AML-193 (cell line): ENCODE measurements around the gene B4GALT5.
"Not testable (repeated sequence)": the region's sequence is repeated elsewhere in the genome, so short reads cannot be mapped to it uniquely, and the experiment has no call there.

Source experiments
- DNase-seq, 2 experiments: peaks; one replicate each; lab custom pipeline; 2025; lab: John Stamatoyannopoulos, UW

B4GALT5 gene

GRCh38 chr20:49679634-49680033 lies 34.0 kb downstream of the B4GALT5 start:
- DNase-seq: no peak

GRCh38 chr20:49677777-49678758 lies 35.6 kb downstream of the B4GALT5 start:
- DNase-seq: no peak

- peak; percentile 36 to 58 for DNase-seq
These were observed 36.9 kb downstream of the B4GALT5 start for GRCh38 chr20:49676581-49677291.

DNA sequence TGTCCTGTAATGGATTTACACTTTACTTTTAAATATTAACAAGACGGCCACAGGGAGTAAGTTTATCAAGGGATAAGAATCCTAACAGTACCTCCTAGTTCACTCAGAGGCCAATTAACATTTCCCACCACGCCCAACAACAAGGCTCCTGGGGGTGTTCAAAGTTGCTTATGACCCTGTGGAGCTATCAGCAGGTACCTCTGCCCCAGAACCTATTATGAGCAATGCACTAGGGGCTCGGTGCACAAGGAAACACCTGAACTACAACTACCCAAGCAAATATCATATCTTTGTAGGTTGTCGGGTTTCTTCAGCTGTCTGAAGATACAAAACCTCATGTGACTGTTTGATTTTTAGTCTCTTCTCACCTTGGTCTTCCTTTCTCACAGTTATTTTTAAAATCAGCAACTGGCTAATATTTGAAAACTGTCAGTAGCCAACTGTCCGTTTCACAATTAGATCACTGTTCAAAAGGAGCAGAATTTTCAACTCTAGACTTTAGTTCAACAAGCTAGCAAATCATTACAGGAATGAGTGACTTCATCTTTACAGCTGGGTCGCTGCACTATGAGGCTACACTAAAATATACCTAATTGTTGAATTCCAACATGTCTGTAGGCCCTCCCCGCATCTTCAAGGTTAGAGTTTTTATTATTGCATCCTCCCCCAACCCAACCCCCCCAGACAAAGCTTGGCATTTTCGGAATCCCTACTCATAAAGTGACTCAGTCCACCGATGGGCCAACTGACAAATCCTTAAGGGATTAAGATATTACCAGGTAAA lies 38.1 kb downstream of the B4GALT5 start:
- no peak for DNase-seq

DNA sequence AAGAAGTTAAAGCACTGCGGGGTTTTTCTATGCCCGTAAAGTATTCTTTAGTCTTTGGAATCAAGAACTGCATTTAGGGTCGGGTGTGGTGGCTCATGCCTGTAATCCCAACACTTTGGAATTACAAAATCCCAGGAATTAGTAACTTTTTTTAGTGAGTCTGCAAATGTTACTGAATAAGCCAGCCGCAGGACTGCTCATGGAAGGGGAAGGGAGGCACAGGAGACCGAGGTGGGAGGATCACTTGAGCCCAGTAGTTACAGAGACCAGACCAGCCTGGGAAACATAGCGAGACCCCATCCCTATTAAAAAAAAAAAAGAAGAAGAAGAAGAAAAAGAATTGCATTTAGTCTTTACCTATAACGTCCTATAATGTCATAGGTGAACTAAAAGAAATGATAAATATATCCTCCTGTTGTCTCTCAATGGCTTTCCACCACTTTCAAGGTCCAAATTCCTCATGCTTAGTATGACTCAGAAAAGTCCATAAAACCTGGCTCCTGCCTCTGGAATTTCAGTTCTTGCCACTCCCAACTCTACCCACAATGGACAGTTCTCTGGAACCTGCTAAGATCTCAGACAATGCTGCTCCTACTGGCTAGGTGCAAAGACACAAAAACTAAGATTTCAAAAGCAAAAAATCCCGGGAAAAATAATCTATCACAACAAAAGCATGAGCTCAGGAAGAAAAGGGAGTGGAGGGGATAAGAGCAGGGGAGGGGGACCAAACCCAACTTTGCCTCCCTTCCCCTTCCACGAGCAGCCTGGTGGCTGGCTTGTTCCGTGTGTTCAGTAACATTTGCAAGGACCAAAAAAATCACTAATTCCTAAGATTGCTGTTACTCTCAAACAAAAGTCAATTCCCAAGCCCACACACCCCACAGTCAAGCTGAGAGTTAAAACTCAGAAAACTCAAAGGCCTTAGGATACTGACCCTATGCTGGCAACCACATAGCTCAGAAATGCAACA lies 39.0 kb downstream of the B4GALT5 start:
- no peak for DNase-seq

DNA sequence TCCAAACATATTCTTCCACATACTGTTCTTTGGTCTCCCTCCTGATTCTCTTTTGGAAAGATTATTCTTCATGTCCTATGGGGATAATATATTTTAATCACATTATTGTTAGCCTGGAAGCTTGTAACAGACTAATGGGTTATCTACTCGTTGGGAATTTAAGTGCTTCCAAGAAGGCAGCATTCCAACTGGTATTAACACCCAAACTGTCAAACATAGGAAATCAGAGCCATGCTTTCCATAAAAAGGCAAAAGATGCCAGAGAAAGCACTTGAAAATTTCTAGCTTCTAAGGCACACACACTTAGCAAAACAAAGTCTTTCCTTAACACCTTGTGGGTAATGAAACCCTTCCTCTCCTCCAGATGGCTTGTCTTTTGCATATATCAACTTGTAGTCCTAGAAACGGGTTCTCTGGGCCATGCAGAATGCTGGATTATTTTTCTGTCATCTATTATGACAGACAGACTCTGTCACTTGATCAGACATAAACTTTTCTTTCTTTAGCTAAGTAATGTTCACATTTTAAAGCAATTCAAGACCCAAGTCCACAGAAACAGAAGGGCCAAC lies 41.5 kb downstream of the B4GALT5 start:
- DNase-seq: no peak

- DNase-seq: no peak
These were observed 42.2 kb downstream of the B4GALT5 start for GRCh38 chr20:49671433-49671832.

- DNase-seq: no peak
These were observed 44.0 kb downstream of the B4GALT5 start for GRCh38 chr20:49669601-49670189.

DNA sequence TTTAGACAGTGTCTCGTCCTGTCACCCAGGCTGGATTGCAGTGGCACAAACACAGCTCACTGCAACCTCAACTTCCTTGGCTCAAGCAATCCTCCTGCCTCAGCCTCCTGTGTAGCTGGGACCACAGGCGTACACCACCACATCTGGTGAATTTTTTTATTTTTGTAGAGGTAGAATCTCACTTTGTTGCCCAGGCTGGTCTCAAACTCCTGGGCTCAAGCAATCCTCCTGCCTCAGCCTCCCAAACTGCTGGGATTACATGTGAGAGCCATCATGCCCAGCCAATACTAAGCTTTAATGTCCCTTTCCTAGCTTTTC lies 44.8 kb downstream of the B4GALT5 start:
- not testable (repeated sequence) for DNase-seq

DNA sequence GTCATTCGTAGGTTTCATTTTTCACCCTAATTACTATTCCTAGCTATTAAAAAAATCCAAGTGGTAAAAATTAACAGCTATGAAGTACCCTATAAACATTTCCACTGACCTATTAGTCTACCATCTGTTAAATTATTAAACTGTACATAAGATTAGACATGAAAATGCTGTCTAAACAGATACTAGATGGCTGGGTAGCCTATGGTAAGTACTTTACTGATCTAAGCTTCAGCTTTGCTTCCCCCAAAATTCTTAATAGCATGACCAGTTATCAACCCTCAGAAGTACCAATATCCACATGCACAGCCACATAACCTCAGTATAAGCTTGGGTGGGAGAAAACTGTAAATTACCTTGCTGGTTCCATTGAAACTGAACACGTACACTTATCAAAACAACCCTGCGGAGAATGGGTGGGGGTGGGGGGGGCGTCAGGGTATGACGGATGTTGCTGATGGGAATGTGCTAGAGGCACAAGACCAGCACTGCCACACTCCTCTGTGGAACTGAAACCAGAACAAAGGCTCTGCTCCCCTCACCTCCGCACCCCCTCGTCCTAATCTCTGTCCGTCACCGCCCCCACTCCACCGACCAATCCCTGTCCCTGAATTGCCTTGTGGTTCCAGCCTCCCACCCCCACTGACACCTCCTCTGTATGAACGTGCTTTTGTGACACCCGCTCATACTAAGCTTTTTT lies 45.3 kb downstream of the B4GALT5 start:
- no peak for DNase-seq

DNA sequence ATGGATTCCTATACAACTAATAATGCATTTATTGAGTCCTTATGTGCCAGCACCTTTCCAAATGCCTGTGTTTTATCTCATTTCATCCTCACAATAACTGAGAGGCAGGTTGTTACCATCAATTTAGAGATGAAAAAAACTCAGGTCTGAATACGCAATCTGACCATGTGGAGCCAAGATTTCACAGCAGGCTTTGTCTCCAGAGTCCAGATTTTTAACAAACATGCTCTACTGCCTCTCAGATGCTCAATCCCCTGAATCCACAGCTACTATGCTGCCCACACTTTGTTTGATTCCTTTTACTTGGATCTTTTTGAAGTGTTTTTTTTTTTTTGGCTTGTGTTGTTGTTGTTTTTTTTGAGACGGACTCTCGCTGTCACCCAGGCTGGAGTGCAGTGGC lies 46.8 kb downstream of the B4GALT5 start:
- DNase-seq: no peak

DNA sequence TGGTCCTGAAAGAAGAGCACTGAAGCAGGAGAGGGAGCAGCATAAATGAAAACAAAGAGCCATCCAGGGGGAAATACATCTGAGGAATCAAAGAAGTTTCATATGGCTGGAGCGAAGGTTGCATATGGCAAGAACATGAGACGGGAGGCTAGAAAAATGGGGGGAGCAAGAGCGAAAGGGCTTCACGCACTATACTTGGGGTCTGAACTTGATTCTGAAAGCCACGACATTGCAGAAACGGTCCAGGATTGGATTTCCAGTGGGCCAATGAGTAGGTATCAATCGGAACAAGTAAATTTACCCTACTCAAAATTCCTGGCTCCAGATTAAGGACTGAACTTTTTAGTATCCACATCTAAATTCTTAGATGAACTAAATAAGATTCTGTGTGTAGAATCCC lies 47.9 kb downstream of the B4GALT5 start:
- no peak for DNase-seq

DNA sequence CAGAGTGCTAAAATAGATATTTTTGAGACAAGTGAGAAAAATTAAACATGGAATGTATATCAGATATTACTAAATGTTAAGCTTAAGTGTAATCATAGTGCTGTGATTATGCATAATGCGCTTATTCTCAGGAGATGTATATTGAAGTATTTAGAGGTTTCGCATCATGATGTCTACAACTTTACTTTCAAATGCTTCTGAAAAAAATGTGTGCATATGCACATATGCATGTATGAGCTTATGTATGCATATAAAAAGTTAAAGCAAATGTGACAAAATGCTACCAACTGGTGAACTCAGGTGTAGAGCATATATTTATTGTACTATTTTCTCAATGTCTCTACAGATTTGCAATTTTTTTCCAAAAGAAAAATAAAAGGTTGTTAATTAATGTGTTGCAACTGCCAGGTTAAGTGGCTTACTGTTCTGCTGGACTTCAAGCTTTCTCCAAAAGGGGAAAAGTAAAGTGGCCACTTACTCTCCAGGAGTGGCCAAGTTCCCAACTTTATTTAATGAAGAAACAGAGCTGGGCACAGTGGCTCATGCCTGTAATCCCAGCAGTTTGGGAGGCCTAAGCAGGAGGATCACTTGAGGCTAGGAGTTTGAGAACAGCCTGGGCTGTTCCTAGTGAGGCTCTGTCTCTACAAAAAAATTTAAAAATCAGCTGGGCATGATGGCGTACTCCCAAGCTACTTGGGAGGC lies 48.9 kb downstream of the B4GALT5 start:
- DNase-seq: no peak

DNA sequence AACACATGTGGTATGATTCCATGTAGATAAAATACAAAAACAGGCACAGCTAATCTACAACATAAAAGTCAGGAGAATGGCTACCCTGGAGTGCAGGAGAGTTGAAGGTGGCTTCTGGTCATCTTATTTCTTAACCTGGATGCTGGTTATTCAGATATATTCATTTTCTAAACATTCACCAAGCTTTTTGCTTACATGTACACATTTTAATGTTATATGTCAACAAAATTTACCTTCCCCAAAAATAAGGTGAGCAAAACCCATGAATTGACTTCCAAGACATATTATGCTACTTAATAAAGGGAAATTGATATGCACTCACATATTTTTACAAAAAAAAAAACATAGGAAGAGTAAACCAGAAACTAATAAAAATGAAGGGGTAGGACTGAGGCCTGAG lies 50.6 kb downstream of the B4GALT5 start:
- no peak for DNase-seq

DNA sequence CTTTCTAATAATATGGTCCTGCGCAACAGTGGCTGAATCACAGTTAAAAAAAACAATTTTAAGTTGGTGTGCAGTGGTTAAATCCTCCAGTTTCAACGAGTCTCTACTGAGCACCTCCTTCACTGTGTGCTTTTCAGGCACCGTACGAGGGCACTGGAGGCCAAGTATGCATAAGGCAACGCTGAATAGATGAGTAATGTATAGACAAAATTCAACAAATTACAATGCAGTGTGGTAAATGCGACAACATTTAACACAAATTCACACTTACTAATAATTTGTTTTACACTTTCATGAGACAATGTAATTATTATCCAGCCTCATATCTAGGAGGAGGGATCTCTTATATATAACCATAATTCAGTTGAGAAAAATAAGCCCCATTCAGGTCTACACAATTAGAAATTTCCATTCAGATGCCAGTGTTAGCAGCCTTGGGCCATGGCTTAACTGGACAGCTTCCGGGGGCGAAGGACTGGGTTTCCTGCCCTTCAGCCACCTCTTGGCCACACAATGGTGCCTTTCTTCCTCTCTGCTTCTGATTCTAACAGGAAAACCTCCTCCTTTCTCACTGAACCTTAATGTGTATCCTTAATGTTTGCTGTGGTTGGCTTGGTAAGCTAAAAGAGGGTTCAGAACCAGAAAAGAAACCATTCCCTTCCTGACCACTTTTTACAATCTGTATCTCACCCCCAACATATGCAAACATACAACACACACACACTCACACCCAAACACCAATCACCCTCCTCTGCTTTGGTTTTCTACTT lies 51.9 kb downstream of the B4GALT5 start:
- no peak for DNase-seq

GRCh38 chr20:49660912-49661311 lies 52.8 kb downstream of the B4GALT5 start:
- DNase-seq: no peak

- DNase-seq: no peak
These were observed 54.6 kb downstream of the B4GALT5 start for GRCh38 chr20:49659056-49659455.

DNA sequence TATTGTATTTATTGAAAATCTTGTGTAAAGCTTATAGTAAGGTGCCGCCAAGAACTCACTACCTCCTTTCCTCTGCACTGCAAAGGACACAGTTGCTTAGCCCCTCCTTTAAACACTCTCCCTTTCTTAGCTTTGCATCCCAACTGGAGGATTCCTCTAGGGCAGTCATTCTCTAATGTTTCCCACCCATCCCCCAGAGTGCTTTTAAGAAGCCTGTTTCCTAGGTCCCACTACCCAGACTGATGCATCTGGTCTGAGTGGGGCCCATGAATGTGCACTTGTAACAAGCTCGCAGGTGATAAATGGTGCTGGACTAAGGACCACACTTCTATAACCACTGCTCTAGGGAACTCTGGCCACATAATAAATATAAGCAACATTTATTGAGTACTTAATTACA lies 55.2 kb downstream of the B4GALT5 start:
- DNase-seq: no peak
